Measurements from ENCODE around the gene FGF22.
"Not testable (repeated sequence)": the region's sequence is repeated elsewhere in the genome, so short reads cannot be mapped to it uniquely, and the experiment has no call there.

The FGF22 gene

GRCh38 chr19:639253-640160, at the start of gene FGF22:
Gene FGF22 (plus strand): TSS chr19:639879. CDS start chr19:639926, 47 bp downstream.
- DNase-seq = peak; percentile 85

- no peak for DNase-seq
Measured at GRCh38 chr19:590396-590745, 49.3 kb upstream of the FGF22 start.

GRCh38 chr19:590750-591098, 49.0 kb upstream of the FGF22 start:
- no peak for DNase-seq

DNA sequence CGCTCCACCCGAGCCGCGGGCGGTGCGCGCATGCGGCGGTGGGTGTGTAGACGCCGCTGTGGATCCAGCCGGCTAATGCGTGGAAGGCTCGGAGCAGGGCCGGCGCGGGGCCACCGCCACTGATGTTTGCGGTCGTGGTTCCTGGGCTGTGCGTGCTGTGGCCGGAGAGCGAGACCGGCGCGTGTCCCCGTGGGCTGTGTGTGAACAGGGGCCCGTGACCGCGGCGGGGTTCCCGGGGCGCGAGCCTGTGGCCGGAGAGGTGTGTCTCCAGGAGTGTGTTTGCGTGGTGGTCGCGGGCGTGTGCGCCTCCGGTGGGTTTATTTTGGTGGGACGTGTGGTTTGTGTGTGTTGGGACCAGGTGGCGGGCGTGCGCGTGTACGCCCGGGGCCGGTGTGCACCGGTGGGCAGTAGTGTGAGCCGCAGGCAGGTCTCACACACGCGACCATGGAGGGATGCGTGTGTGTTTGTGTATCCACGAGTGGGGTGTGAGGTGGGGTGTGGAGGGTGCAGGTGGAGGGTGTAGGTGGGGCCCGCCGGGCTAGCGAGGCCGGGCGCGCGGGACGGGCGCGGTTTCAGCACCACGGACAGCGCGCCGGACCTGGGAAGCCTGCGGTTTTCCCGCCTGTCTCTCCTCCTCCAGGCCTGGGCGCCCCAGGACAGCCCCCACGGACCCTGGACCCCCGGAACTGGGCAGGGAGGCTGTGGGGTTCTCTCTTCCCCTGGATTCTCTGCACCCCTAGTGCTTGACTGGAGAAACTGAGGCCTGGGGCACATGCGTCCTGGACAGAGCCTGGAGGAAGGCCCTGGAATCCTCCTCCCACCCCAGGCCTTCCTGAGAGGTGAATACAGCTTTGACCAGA, 48.4 kb upstream of the FGF22 start:
- no peak for DNase-seq

DNA sequence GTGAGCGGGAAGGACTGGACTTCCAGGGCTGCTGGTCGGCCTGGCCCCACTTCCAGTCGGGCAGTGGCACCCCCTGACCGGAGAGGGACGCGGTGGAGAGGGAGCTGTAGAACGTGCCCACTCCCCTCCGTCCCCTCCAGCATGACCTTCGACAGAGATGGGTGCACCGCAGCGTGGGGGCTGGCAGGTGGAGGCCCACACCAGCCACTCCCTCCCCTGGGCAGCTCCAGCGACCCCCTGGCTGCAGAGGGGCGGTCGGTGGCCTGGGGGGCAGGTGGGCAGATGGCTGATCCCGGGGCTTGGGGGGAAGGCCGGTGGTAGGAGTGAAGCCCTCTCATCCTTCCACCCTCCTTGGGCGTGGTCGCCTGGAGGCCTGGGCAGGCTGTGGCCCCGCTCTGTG, 47.6 kb upstream of the FGF22 start:
- DNase-seq = no peak

GRCh38 chr19:593055-593454, 46.6 kb upstream of the FGF22 start:
- no peak for DNase-seq

- no peak for DNase-seq
Measured at GRCh38 chr19:593505-593904, 46.2 kb upstream of the FGF22 start.

DNA sequence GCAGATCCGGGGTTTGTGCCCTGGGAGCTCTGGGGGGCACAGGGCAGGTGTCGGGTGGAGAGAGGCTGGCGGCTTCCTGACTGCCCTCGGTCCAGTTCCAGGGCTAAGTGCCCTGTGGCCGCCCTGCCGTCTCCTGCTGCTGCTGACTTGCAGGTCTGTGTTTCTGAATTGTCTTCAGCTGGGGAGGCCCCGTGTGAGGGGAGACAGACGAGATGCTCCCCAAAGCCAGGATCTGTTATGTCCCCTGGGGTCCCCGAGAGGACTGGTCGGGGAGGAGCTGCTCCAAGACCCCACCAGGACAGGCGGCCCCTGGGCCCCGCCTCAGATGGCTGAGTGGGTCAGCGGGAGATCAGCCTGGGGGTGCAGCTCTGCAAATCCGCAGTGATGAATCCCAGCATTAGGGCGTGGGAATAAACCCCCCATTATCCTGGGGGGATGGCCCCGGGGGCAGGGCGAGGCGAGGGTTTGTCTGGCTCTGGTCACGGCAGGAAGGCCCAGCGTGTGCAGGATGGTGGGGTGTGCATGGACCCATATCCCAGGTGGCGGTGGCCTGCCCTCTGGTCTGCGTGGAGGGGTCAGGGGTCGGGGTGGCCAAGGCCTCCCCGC, 45.3 kb upstream of the FGF22 start:
- no peak for DNase-seq

GRCh38 chr19:595326-596262, 44.1 kb upstream of the FGF22 start:
- no peak for DNase-seq

DNA sequence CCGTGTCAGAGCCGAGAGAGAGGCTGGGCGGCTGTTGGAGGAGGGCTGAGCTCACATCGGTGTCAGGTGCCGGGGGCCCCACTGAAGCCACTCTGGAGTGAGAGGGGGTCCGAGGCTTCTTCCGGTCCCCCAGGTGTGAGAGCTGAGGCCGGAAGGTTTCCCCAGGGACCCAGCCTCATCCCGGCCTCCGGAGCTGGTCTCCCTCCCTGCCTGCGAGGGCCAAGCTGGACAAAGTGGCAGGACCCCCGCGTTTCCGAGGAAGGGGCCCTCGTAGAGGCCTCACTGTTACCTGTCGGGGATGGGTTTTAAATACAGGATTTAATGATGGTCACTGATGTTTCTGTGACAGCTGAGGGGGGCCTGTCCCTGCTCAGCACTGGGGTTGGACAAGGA, 43.4 kb upstream of the FGF22 start:
- DNase-seq = no peak

- DNase-seq = no peak
Measured at GRCh38 chr19:597406-598315, 42.0 kb upstream of the FGF22 start.

- DNase-seq = no peak
Measured at GRCh38 chr19:601310-601709, 38.4 kb upstream of the FGF22 start.

- DNase-seq = no peak
Measured at GRCh38 chr19:601790-602189, 37.9 kb upstream of the FGF22 start.

- no peak for DNase-seq
Measured at GRCh38 chr19:602391-603301, 37.0 kb upstream of the FGF22 start.

- DNase-seq = not testable (repeated sequence)
Measured at GRCh38 chr19:603302-603639, 36.4 kb upstream of the FGF22 start.

GRCh38 chr19:603779-604178, 35.9 kb upstream of the FGF22 start:
- not testable (repeated sequence) for DNase-seq

DNA sequence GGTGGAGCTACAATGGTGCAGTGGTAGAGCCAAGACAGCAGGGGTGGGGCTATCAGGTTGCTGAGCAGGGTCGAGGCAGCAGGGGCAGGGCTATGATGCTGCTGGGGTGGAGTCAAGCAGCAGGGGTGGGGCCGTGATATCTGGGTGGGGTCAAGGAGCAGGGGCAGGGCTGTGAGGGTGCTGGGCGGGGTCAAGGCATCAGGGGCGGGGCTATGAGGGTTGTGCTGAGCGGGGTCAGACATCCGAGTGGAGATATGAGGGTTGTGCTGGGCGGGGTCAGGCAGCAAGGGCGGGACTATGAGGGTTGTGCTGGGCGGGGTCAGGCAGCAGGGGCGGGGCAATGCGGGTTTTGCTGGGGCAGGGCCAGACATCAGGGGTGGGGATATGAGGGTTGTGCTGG, 35.3 kb upstream of the FGF22 start:
- DNase-seq = no peak

GRCh38 chr19:605061-605971, 34.4 kb upstream of the FGF22 start:
- DNase-seq = not testable (repeated sequence)
